Measurements from ENCODE around the gene LEMD2. TPM values are rescaled to one million over a fixed set of nuclear protein-coding genes. Genes with fewer than 3 reads are reported as not detected.

LEMD2 gene
- total and polyA plus RNA-seq, 11 donors = 21.2 to 51.3 (median 25.9) TPM

DNA sequence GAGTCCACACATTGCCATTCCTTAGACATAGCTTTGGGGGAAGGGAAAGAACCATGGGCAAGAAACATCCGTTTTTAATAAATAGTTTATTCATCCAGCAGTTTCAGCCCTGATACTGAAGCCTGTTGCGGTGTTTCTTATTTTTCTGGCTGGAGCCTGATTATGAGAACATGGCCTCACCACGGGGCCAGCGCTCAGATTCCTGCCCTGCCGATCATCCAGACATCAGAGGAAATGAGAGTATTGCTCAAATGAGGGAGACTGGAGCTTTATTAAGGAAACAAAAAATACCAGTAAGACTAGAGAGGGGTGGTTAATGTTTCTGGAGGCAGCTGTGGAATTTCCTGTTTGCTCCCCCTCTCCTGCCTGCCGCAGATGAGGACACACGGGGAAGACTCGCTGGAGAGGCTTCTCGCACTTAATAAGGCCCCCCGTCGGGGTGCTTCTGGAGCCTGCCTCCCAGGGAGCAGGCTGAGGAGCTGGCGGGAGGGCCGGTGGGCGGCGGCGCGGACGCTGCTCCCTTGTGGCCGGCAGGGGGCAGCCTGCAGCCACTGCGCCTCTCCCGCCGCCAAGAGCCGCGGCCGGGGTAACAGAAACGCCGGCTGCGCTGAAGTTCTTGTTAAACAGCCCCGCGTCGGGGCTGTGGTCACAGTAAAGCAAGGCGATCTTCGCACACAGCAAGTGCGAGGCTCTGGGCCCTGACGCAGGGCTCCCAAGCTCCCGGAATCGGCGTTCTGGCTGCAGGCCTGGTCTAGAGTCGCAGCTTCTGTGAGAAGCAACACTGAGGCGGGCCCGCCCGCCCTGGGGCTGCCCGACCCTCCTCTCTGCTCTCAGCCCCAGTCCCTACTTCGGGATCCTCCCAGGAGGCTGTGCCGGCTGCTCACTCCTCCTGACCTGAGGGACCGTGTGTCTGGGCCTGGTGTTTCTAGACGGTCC is 17.5 kb downstream of the LEMD2 start:
- intact Hi-C loops (cut with DNase I) = loop anchor here (1.0 to 5.0 kb wide), 8 partner anchors 41 to 383 kb away; partner anchors contain the start of gene GRM4 (in 1 of the 10)
- peaks cover 2 to 46% (median 40%) of the 10 kb centered on the region in 9 donors for H3K36me3 ChIP-seq
- no peak for TF ChIP-seq POLR2A (IDR thresholded peaks at IDR 0.05)
- TF ChIP-seq, protein P1, sequence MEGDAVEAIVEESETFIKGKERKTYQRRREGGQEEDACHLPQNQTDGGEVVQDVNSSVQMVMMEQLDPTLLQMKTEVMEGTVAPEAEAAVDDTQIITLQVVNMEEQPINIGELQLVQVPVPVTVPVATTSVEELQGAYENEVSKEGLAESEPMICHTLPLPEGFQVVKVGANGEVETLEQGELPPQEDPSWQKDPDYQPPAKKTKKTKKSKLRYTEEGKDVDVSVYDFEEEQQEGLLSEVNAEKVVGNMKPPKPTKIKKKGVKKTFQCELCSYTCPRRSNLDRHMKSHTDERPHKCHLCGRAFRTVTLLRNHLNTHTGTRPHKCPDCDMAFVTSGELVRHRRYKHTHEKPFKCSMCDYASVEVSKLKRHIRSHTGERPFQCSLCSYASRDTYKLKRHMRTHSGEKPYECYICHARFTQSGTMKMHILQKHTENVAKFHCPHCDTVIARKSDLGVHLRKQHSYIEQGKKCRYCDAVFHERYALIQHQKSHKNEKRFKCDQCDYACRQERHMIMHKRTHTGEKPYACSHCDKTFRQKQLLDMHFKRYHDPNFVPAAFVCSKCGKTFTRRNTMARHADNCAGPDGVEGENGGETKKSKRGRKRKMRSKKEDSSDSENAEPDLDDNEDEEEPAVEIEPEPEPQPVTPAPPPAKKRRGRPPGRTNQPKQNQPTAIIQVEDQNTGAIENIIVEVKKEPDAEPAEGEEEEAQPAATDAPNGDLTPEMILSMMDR (IDR thresholded peaks at IDR 0.05) = peak; percentile 92 to 99 (median 97)
- peak overlapping the region in 11 of 12 donors; percentile 2 to 74 (median 50) for H3K27ac ChIP-seq
- peaks cover 0 to 37% (median 27%) of the 10 kb centered on the region in 12 donors for H3K4me1 ChIP-seq
- H3K9me3 ChIP-seq = peaks cover 0 to 5% (median 0%) of the 10 kb centered on the region in 12 donors
- peak; percentile 44 to 85 (median 76) for ATAC-seq
- WGBS, 4 donors = 12 to 19% (median 16%) methylated on average over 23 to 47 of the region's 47 CpGs
- no peaks in the 10 kb centered on the region for H3K27me3 ChIP-seq
- peak; percentile 65 to 88 (median 75) for DNase-seq
- H3K4me3 ChIP-seq = peak overlapping the region in 4 of 12 donors; percentile 8 to 28 (median 18)

DNA sequence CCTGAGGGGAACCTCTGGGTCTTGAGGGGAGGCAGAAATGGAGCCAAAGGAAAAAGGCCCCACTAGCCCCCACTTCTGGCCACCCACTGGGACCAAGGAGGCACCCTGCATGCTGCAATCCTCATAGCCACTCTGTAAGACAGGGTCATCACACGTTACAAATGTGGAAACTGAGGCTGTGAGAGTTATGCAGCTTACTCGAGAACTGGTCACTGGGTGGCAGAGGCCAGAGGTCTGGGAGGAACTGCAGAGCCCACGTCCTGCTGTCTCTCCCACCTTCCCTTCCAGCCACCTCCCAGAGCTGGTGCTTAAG is 18.1 kb downstream of the LEMD2 start:
- peaks cover 0 to 5% (median 0%) of the 10 kb centered on the region in 12 donors for H3K9me3 ChIP-seq
- H3K4me1 ChIP-seq = peaks cover 0 to 37% (median 27%) of the 10 kb centered on the region in 12 donors
- TF ChIP-seq, protein P1 (IDR thresholded peaks at IDR 0.05) = no peak
- TF ChIP-seq POLR2A (IDR thresholded peaks at IDR 0.05) = no peak
- H3K27ac ChIP-seq = peak overlapping the region in 7 of 12 donors; percentile 25 to 74 (median 58)
- ATAC-seq = peak in 1 of 4 donors; percentile 6
- no peaks in the 10 kb centered on the region for H3K27me3 ChIP-seq
- 20 to 47% (median 36%) methylated on average over 3 of the region's 3 CpGs for WGBS, 4 donors
- intact Hi-C loops (cut with DNase I) = loop anchor here in 8 of 10 donors (1.0 to 5.0 kb wide), 8 partner anchors 42 to 384 kb away; partner anchors contain the start of gene GRM4 (in 1 of the 8)
- peaks cover 0 to 40% (median 33%) of the 10 kb centered on the region in 9 donors for H3K36me3 ChIP-seq
- peak in 1 of 5 donors; percentile 40 for DNase-seq
- no peak overlapping the region for H3K4me3 ChIP-seq

GRCh38 chr6:33770124-33770832 is 18.7 kb downstream of the LEMD2 start:
- Histone ChIP-seq H3K27ac (peak overlapping the region in 1 of 12 donors; percentile 68), H3K4me3 (no peak overlapping the region), H3K9me3 (peaks cover 0 to 5% (median 0%) of the 10 kb centered on the region in 12 donors), H3K36me3 (peaks cover 0 to 35% (median 28%) of the 10 kb centered on the region in 9 donors), H3K27me3 (no peaks in the 10 kb centered on the region), H3K4me1 (peaks cover 0 to 37% (median 27%) of the 10 kb centered on the region in 12 donors)
- intact Hi-C loops (cut with DNase I) = loop anchor here in 8 of 10 donors (2.0 to 5.0 kb wide), 7 partner anchors 42 to 385 kb away; partner anchors contain the start of gene GRM4 (in 1 of the 8)
- ATAC-seq (no peak), DNase-seq (peak in 1 of 5 donors; percentile 36)
- TF ChIP-seq, protein P1 (IDR thresholded peaks at IDR 0.05) = no peak
- TF ChIP-seq POLR2A (IDR thresholded peaks at IDR 0.05) = no peak
- 38 to 52% (median 46%) methylated on average over 12 to 14 of the region's 14 CpGs for WGBS, 4 donors

Data from heart left ventricle (tissue), 16 donors.